Subcutaneous abdominal adipose tissue (tissue), 5 donors: ENCODE results near the gene AACS.

Experiments used
- H3K27ac ChIP-seq: one replicate; pipeline ENCODE4 v1.7.0; 2013; ENCODE audit warnings: low read depth, mild to moderate bottlenecking, inconsistent platforms, low read length, moderate library complexity
- H3K27me3 ChIP-seq, 5 donors: one replicate each; pipeline ENCODE4 v1.7.0; 2013; ENCODE audit warnings: low read length in 5 of 5, inconsistent platforms in 1 of 5; ENCODE audit not compliant: control insufficient read depth in 5 of 5, insufficient read depth in 4 of 5
- H3K36me3 ChIP-seq, 5 donors: one replicate each; pipeline ENCODE4 v1.7.0; 2013; ENCODE audit warnings: low read length in 5 of 5; ENCODE audit not compliant: control insufficient read depth in 5 of 5, insufficient read depth in 5 of 5
- H3K4me1 ChIP-seq, 5 donors: one replicate each; pipeline ENCODE4 v1.7.0; 2013; ENCODE audit warnings: low read length in 5 of 5, mild to moderate bottlenecking in 3 of 5, moderate library complexity in 1 of 5; ENCODE audit not compliant: control insufficient read depth in 5 of 5, insufficient read depth in 5 of 5
- H3K4me3 ChIP-seq, 5 donors: one replicate each; pipeline ENCODE4 v1.7.0; 2013; ENCODE audit warnings: low read length in 5 of 5, low read depth in 1 of 5
- H3K9ac ChIP-seq, 5 donors: one replicate each; pipeline ENCODE4 v1.7.0; 2013; ENCODE audit warnings: low read length in 5 of 5, mild to moderate bottlenecking in 4 of 5, moderate library complexity in 3 of 5
- H3K9me3 ChIP-seq, 5 donors: one replicate each; pipeline ENCODE4 v1.7.0; 2013; ENCODE audit warnings: low read length in 5 of 5; ENCODE audit not compliant: control insufficient read depth in 5 of 5
- donor health status: healthy.
- donor health status: healthy.
- donor health status: healthy.
- donor health status: healthy.
- donor health status: healthy.

The AACS gene

DNA sequence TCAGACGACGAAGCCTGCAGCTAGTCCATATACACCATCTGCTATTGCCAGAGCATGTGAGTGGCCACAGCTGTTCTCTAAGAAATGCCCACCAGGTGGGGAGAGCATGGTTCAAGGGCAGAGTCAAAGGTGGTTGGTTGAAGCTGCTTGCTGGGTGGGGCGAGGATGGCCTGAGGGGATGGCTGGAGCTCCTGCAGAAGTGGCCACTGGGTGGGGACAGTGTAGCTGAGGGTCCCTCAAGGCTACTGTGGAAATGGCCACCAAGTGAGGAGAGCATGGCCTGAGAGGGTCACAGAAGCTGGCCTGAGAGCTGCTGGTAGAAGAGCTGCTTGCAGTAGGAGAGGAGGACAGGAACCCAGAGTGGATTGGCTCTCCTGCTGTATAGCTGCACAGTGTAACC lies 102.4 kb downstream of the AACS start:
- Histone ChIP-seq H3K4me3 (no peak overlapping the region), H3K4me1 (no peaks in the 10 kb centered on the region), H3K27ac (no peak overlapping the region), H3K36me3 (no peaks in the 10 kb centered on the region), H3K27me3 (peaks cover 0 to 5% (median 3%) of the 10 kb centered on the region in 5 donors), H3K9me3 (peaks cover 2 to 8% (median 5%) of the 10 kb centered on the region in 5 donors), H3K9ac (no peak overlapping the region)

DNA sequence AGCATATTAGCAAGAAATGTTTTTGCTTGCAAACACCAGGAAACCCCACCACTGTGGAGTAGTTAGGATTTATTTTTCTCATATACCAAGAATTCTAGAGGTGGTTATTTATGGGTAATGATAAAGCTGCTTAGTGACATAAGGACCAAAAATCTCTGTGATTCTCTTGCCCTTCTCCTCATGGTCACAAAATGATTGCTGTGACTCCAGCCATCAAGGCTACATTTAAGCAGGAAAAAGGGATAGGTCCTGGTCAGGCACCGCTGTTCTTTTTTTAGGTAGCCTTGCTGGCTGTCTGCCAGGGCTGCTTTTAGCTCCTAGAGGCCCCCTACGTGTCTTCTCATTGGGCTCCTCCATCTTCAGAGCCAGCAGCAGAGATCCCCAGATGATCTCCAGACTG lies 104.2 kb downstream of the AACS start:
- H3K4me1 ChIP-seq: no peaks in the 10 kb centered on the region
- H3K27me3 ChIP-seq: peaks cover 0 to 11% (median 4%) of the 10 kb centered on the region in 5 donors
- no peak overlapping the region for H3K9ac ChIP-seq
- H3K27ac ChIP-seq: no peak overlapping the region
- H3K36me3 ChIP-seq: no peaks in the 10 kb centered on the region
- no peak overlapping the region for H3K4me3 ChIP-seq
- H3K9me3 ChIP-seq: peaks cover 2 to 8% (median 5%) of the 10 kb centered on the region in 5 donors

- H3K4me1 ChIP-seq: no peaks in the 10 kb centered on the region
- no peaks in the 10 kb centered on the region for H3K36me3 ChIP-seq
These were observed 104.6 kb downstream of the AACS start for GRCh38 chr12:125169870-125170269.

GRCh38 chr12:125171267-125171666 lies 106.0 kb downstream of the AACS start:
- H3K4me3 ChIP-seq: no peak overlapping the region
- H3K9ac ChIP-seq: no peak overlapping the region
- no peaks in the 10 kb centered on the region for H3K4me1 ChIP-seq
- no peaks in the 10 kb centered on the region for H3K36me3 ChIP-seq
- H3K27ac ChIP-seq: no peak overlapping the region
- peaks cover 0 to 17% (median 10%) of the 10 kb centered on the region in 5 donors for H3K27me3 ChIP-seq
- H3K9me3 ChIP-seq: peaks cover 2 to 17% (median 14%) of the 10 kb centered on the region in 5 donors

More at GRCh38 chr12:125169870-125170269, 104.6 kb downstream of the AACS start:
- peaks cover 0 to 14% (median 4%) of the 10 kb centered on the region in 5 donors for H3K27me3 ChIP-seq
- peaks cover 2 to 8% (median 7%) of the 10 kb centered on the region in 5 donors for H3K9me3 ChIP-seq
- no peak overlapping the region for H3K27ac ChIP-seq
- H3K4me3 ChIP-seq: no peak overlapping the region
- no peak overlapping the region for H3K9ac ChIP-seq

- H3K4me3 ChIP-seq: no peak overlapping the region
- no peaks in the 10 kb centered on the region for H3K4me1 ChIP-seq
- H3K36me3 ChIP-seq: no peaks in the 10 kb centered on the region
- peaks cover 0 to 17% (median 13%) of the 10 kb centered on the region in 5 donors for H3K27me3 ChIP-seq
- no peak overlapping the region for H3K27ac ChIP-seq
- H3K9ac ChIP-seq: no peak overlapping the region
- peaks cover 2 to 17% (median 14%) of the 10 kb centered on the region in 5 donors for H3K9me3 ChIP-seq
These were observed 107.1 kb downstream of the AACS start for GRCh38 chr12:125172231-125172850.

GRCh38 chr12:125175576-125175975 lies 110.3 kb downstream of the AACS start:
- H3K9ac ChIP-seq: no peak overlapping the region
- H3K27me3 ChIP-seq: peaks cover 4 to 22% (median 14%) of the 10 kb centered on the region in 5 donors
- H3K9me3 ChIP-seq: peaks cover 0 to 11% (median 9%) of the 10 kb centered on the region in 5 donors
- H3K27ac ChIP-seq: no peak overlapping the region
- H3K4me3 ChIP-seq: no peak overlapping the region
- no peaks in the 10 kb centered on the region for H3K36me3 ChIP-seq
- H3K4me1 ChIP-seq: no peaks in the 10 kb centered on the region

GRCh38 chr12:125178222-125178621 lies 113.0 kb downstream of the AACS start:
- no peak overlapping the region for H3K9ac ChIP-seq
- no peaks in the 10 kb centered on the region for H3K36me3 ChIP-seq
- peaks cover 15 to 37% (median 20%) of the 10 kb centered on the region in 5 donors for H3K27me3 ChIP-seq

GRCh38 chr12:125180144-125180543 lies 114.9 kb downstream of the AACS start:
- peaks cover 0 to 7% (median 4%) of the 10 kb centered on the region in 5 donors for H3K4me1 ChIP-seq
- H3K27ac ChIP-seq: no peak overlapping the region
- peaks cover 23 to 49% (median 33%) of the 10 kb centered on the region in 5 donors for H3K27me3 ChIP-seq
- no peaks in the 10 kb centered on the region for H3K36me3 ChIP-seq
- no peak overlapping the region for H3K4me3 ChIP-seq
- peaks cover 0 to 10% (median 4%) of the 10 kb centered on the region in 5 donors for H3K9me3 ChIP-seq
- no peak overlapping the region for H3K9ac ChIP-seq

More at GRCh38 chr12:125178222-125178621, 113.0 kb downstream of the AACS start:
- no peak overlapping the region for H3K4me3 ChIP-seq
- peaks cover 0 to 12% (median 10%) of the 10 kb centered on the region in 5 donors for H3K9me3 ChIP-seq
- H3K27ac ChIP-seq: no peak overlapping the region
- peaks cover 0 to 4% (median 1%) of the 10 kb centered on the region in 5 donors for H3K4me1 ChIP-seq

DNA sequence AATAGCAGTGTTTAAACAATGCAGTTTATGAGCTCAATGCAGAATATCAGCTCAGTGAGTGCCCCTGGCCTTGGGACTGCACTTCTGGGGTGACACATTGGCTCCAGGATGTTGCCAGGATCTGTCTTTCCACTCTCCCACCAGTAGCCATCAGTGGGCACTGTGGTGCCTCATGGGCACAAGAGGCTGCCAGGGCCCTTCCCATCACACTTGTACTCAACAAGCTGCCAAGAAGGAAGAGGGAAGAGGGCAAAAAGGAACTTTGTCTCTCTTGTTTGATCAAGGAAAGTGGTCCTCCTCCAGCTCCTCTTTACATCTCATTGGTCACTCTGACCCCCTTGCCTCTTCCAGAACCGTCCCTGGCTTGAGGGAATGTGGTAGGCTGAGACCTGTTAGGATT lies 115.9 kb downstream of the AACS start:
- no peaks in the 10 kb centered on the region for H3K36me3 ChIP-seq
- no peak overlapping the region for H3K9ac ChIP-seq
- no peak overlapping the region for H3K4me3 ChIP-seq
- H3K4me1 ChIP-seq: peaks cover 1 to 15% (median 12%) of the 10 kb centered on the region in 5 donors
- peaks cover 0 to 3% (median 0%) of the 10 kb centered on the region in 5 donors for H3K9me3 ChIP-seq
- no peak overlapping the region for H3K27ac ChIP-seq
- peaks cover 18 to 50% (median 40%) of the 10 kb centered on the region in 5 donors for H3K27me3 ChIP-seq

DNA sequence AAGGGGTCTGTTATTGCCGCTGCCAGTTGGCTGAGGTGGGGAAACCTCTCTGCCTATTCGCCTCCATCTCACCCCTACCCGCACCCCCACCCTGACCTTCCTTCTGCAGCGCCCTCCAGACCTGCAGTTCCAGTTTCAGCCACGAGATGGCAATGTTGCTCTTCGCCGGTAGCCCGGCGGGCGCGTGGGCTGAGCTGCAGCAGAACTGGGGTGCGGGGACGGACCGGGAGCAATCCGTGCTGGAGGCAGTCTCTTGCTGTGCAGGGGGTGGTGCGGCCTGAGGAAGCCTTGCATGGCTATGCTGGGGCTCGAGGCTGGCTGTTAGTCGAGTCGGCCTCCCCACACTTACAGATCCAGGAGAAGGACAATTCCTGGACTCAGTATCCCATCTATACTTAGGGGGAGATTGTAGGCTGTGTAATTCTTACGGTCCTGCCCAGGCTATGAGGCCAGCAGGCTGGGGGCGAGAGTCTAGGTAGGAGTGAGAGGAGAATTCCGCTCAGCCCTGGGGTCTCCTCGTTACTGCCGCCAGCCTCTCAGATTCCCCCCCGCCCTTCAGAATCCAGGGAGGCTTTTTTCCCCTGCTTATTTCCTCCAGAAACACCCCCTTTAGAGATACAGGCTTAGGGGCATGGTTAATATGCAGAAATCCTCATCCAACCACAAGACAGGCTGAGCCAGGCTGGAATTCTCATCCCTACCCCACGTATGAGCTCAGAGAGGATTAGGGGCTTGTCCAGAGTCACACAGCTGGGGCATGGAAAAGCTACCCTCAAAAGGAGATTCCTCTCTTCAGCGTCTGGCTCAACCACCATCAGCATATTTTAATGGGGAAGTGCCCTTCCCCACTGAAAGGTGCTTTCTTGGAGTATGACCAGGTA lies 118.2 kb downstream of the AACS start:
- H3K9ac ChIP-seq: no peak overlapping the region

More for the DNA sequence above, 118.2 kb downstream of the AACS start:
- no peak overlapping the region for H3K27ac ChIP-seq
- H3K27me3 ChIP-seq: peaks cover 17 to 60% (median 46%) of the 10 kb centered on the region in 5 donors
- no peaks in the 10 kb centered on the region for H3K36me3 ChIP-seq
- H3K9me3 ChIP-seq: peaks cover 0 to 3% (median 0%) of the 10 kb centered on the region in 5 donors
- no peak overlapping the region for H3K4me3 ChIP-seq
- peaks cover 1 to 24% (median 20%) of the 10 kb centered on the region in 5 donors for H3K4me1 ChIP-seq
